SK-N-SH (cell line): ENCODE results near the gene KLF12. TPM values are rescaled to one million over a fixed set of nuclear protein-coding genes. Genes with fewer than 3 reads are reported as not detected.

ENCODE experiments used
- CTCF ChIA-PET: fragments of 300-600, 350-600 bp; formaldehyde crosslinking; extraction: SDS; loops from one replicate; lab custom pipeline; 2021; lab: Yijun Ruan, JAX
- POLR2A ChIA-PET: fragments of 350-600 bp; sonication (Branson Sonifier 250); formaldehyde crosslinking; extraction: SDS; loops from one replicate; lab custom pipeline; 2020; ENCODE audit warnings: antibody characterized with exemption, inconsistent platforms; lab: Yijun Ruan, JAX
- DNase-seq: peaks from one replicate; pipeline ENCODE4 v3.0.0; 2012
- H2AFZ ChIP-seq: fragments of 200-600 bp; sonication (generic); 2 replicates; pipeline ENCODE4 v1.8.1; 2016; ENCODE audit warnings: antibody characterized with exemption, mild to moderate bottlenecking, low read depth
- H3F3A ChIP-seq: fragments of 200-600 bp; sonication (generic); replicated peaks from 2 replicates; pipeline ENCODE3; 2016; ENCODE audit warnings: antibody characterized with exemption, mild to moderate bottlenecking; ENCODE audit not compliant: insufficient read depth
- H3K27ac ChIP-seq, 2 experiments: fragments of 200-500 bp in 1 of 2; fragments of 200-600 bp in 1 of 2; sonication (Bioruptor generic) in 1 of 2; sonication (generic), shearing (Covaris generic) in 1 of 2; 2 replicates each; pipeline versions ENCODE4 v1.5.1 to v1.6.1; 2014 to 2016; ENCODE audit warnings: low read depth in 2 of 2, inconsistent platforms in 1 of 2, low read length in 1 of 2, mild to moderate bottlenecking in 1 of 2, mixed read lengths in 1 of 2
- H3K27me3 ChIP-seq: fragments of 200-600 bp; sonication (generic), shearing (Covaris generic); 2 replicates; pipeline ENCODE4 v1.6.1; 2016; ENCODE audit warnings: mixed run types; ENCODE audit not compliant: insufficient read depth
- H3K36me3 ChIP-seq, 2 experiments: fragments of 200-500 bp in 1 of 2; fragments of 200-600 bp in 1 of 2; sonication (Bioruptor generic) in 1 of 2; sonication (generic) in 1 of 2; replicated peaks in 1 of 2; 2 replicates each; pipeline versions ENCODE3 to v1.5.1; 2014 to 2016; ENCODE audit warnings: low read length in 1 of 2, mild to moderate bottlenecking in 1 of 2; ENCODE audit not compliant: insufficient read depth in 2 of 2, control insufficient read depth in 1 of 2
- H3K4me1 ChIP-seq, 2 experiments: fragments of 200-500 bp in 1 of 2; fragments of 200-600 bp in 1 of 2; sonication (Bioruptor generic) in 1 of 2; sonication (generic), shearing (Covaris generic) in 1 of 2; 2 replicates each; pipeline versions ENCODE4 v1.5.1 to v1.6.1; 2014 to 2016; ENCODE audit warnings: low read depth in 1 of 2, low read length in 1 of 2, mixed run types in 1 of 2; ENCODE audit not compliant: insufficient read depth in 2 of 2, control insufficient read depth in 1 of 2
- H3K4me2 ChIP-seq: fragments of 200-600 bp; sonication (generic), shearing (Covaris generic); 2 replicates; pipeline ENCODE4 v1.6.1; 2017; ENCODE audit warnings: mixed run types
- H3K4me3 ChIP-seq, 2 experiments: fragments of 200-500 bp in 1 of 2; fragments of 200-600 bp in 1 of 2; sonication (Bioruptor generic) in 1 of 2; sonication (generic), shearing (Covaris generic) in 1 of 2; 2 replicates each; pipeline versions ENCODE4 v1.5.1 to v1.8.1; 2014 to 2016; ENCODE audit warnings: low read depth in 2 of 2, inconsistent platforms in 1 of 2, low read length in 1 of 2, mild to moderate bottlenecking in 1 of 2, mixed read lengths in 1 of 2, moderate library complexity in 1 of 2
- H3K79me2 ChIP-seq: fragments of 200-600 bp; sonication (generic); 2 replicates; pipeline ENCODE4 v1.8.1; 2017; ENCODE audit warnings: mild to moderate bottlenecking; ENCODE audit not compliant: insufficient read depth
- H3K9ac ChIP-seq: fragments of 200-600 bp; sonication (generic); 2 replicates; pipeline ENCODE4 v1.6.1; 2017; ENCODE audit warnings: mixed run types
- H3K9me2 ChIP-seq: fragments of 200-600 bp; sonication (generic); 2 replicates; pipeline ENCODE4 v1.6.1; 2017; ENCODE audit warnings: mixed run types
- H3K9me3 ChIP-seq: fragments of 200-600 bp; sonication (generic); 2 replicates; pipeline ENCODE4 v1.6.1; 2017; ENCODE audit warnings: mixed run types, mild to moderate bottlenecking, moderate library complexity
- H4K20me1 ChIP-seq: fragments of 200-600 bp; sonication (generic); 2 replicates; pipeline ENCODE4 v1.6.1; 2017; ENCODE audit warnings: mild to moderate bottlenecking, mixed run types; ENCODE audit not compliant: insufficient read depth
- ELF1 ChIP-seq: IDR thresholded peaks from 2 replicates; pipeline ENCODE4 v1.4.0; 2012
- GABPA ChIP-seq: IDR thresholded peaks from 2 replicates; pipeline ENCODE4 v1.4.0; 2012; ENCODE audit warnings: low read depth, mild to moderate bottlenecking
- MXI1 ChIP-seq: IDR thresholded peaks from 2 replicates; pipeline ENCODE4 v1.6.1; 2012; ENCODE audit warnings: mild to moderate bottlenecking, low read depth, low read length, improper control_type of control experiment
- PBX3 ChIP-seq: IDR thresholded peaks from 2 replicates; pipeline ENCODE4; 2012
- POLR2AphosphoS5 ChIP-seq: IDR thresholded peaks from 2 replicates; pipeline ENCODE4 v1.6.1; 2012; ENCODE audit warnings: low read depth, low read length
- RFX5 ChIP-seq: IDR thresholded peaks from 2 replicates; pipeline ENCODE4 v1.6.1; 2012; ENCODE audit warnings: mild to moderate bottlenecking, improper control_type of control experiment, low read length
- SIN3A ChIP-seq: IDR thresholded peaks from 2 replicates; pipeline ENCODE4 v1.6.1; 2012; ENCODE audit warnings: low read depth, mild to moderate bottlenecking, low read length, moderate library complexity, borderline replicate concordance
- USF1 ChIP-seq: IDR thresholded peaks from 2 replicates; pipeline ENCODE4 v1.4.0; 2012; ENCODE audit warnings: low read depth, borderline replicate concordance
- WGBS: methylation state at CpG from one replicate; pipeline ENCODE4 v1.1.6; 2017; ENCODE audit warnings: low lambda C conversion rate; 5-methylcytosine and 5-hydroxymethylcytosine counted together
- polyA plus RNA-seq, 3 experiments: library from polyadenylated mRNA; depleted of rRNA; stranded (reverse); fragments of >200 nt; gene quantifications; 2 replicates each; pipeline ENCODE4 v1.2.3, GENCODE V29; 2012

Gene KLF12
- polyA plus RNA-seq, 1 of the 3 experiments (the other 2 are of a cell fraction), result 2.4 TPM

GRCh38 chr13:74132776-74133656, 1.2 kb downstream of the KLF12 start:
- peaks cover 17% of the 10 kb centered on the region for H3F3A ChIP-seq

DNA sequence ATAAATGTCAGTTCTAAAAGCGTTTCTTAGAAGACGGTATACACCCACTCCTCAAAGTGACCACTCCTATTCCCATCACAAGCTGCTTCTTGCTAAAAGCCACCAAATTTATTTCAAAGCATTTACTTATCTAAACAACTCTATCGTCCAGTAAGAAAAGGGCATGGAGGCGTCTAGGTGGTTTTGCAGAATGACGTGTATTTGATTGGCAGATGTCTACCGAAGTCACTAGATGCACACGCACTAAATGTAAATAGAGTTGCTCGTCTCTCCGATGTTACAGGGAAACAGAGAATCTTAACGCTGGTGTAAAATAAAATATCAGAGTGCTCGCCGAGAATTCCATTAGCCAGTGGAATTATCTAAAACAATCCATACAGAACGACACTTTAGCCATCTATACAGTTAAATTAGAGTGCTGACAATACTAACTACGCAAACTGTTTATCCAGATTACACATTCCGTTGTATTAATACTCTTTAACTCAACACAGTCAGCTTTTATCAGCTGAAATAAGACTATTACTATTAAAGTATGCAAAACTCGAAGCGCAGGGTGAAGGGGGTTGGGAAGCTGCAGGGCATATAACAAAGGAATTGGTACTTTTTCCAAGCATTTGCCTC, 1.9 kb downstream of the KLF12 start:
- Histone ChIP-seq H3K4me3 (peak overlapping the region; percentile 79 to 88), H4K20me1 (no peaks in the 10 kb centered on the region), H3F3A (peaks cover 15% of the 10 kb centered on the region), H3K79me2 (peaks cover 63% of the 10 kb centered on the region), H2AFZ (peak overlapping the region; percentile 61), H3K9me3 (no peaks in the 10 kb centered on the region), H3K4me1 (peaks cover 15 to 19% of the 10 kb centered on the region in 2 experiments; a peak in 3 of 4 replicates), H3K9ac (peak overlapping the region; percentile 98), H3K9me2 (no peaks in the 10 kb centered on the region), H3K27ac (peak overlapping the region; percentile 92 to 98), H3K4me2 (peak overlapping the region; percentile 92), H3K36me3 (no peaks in the 10 kb centered on the region), H3K27me3 (no peaks in the 10 kb centered on the region)
- POLR2A ChIA-PET, result interaction anchor here (1.1 to 3.1 kb wide), 2 partner anchors 155 to 366 kb away, joined by 3 to 12 read pairs; no protein-coding TSS in a partner anchor
- CTCF ChIA-PET, result interaction anchor here (0.6 to 4.6 kb wide), 7 partner anchors 9 to 1088 kb away, joined by 3 to 23 read pairs (median 3); no protein-coding TSS in a partner anchor
- DNase-seq, result no peak
- peak; percentile 81 for TF ChIP-seq PBX3
- TF ChIP-seq USF1, result no peak
- TF ChIP-seq ELF1, result no peak
- 22% methylated on average over 17 of the region's 17 CpGs for WGBS

More at GRCh38 chr13:74132776-74133656, 1.2 kb downstream of the KLF12 start:
- H3K9me2 ChIP-seq, result no peaks in the 10 kb centered on the region
- peaks cover 15 to 17% of the 10 kb centered on the region in 2 experiments; a peak in 3 of 4 replicates for H3K4me1 ChIP-seq
- 4% methylated on average over 26 of the region's 34 CpGs for WGBS
- CTCF ChIA-PET, result interaction anchor here (1.1 to 4.6 kb wide), 4 partner anchors 10 to 1087 kb away, joined by 3 to 23 read pairs (median 6); no protein-coding TSS in a partner anchor
- peak overlapping the region; percentile 98 for H3K9ac ChIP-seq
- no peaks in the 10 kb centered on the region for H4K20me1 ChIP-seq
- TF ChIP-seq POLR2AphosphoS5, result no peak
- no peak for TF ChIP-seq PBX3
- 0 out of 2 replicates have a peak, but pooled peaks have one; percentile 15 for TF ChIP-seq SIN3A
- TF ChIP-seq MXI1, result peak; percentile 67; the same call in 1 of the 2 replicates
- TF ChIP-seq RFX5, result no peak
- no peak for TF ChIP-seq GABPA
- peak overlapping the region; percentile 92 to 98 for H3K27ac ChIP-seq
- POLR2A ChIA-PET, result interaction anchor here (0.6 to 3.1 kb wide), 3 partner anchors 154 to 367 kb away, joined by 3 to 12 read pairs (median 4); no protein-coding TSS in a partner anchor
- no peaks in the 10 kb centered on the region for H3K9me3 ChIP-seq
- peak; percentile 48 for DNase-seq
- H3K79me2 ChIP-seq, result peaks cover 58% of the 10 kb centered on the region
- peak overlapping the region; percentile 79 to 88 for H3K4me3 ChIP-seq
- peak overlapping the region; percentile 92 for H3K4me2 ChIP-seq
- no peaks in the 10 kb centered on the region for H3K27me3 ChIP-seq
- peak overlapping the region; percentile 68 for H2AFZ ChIP-seq
- no peaks in the 10 kb centered on the region for H3K36me3 ChIP-seq
